Measurements from ENCODE around the gene DPP6.
A peak's percentile ranks its signal among the peaks of the same experiment; 100 is the strongest.

Gene DPP6

GRCh38 chr7:154497751-154498150 is 445.6 kb downstream of the DPP6 start:
- Histone ChIP-seq H3K9me3 (ENCODE audit: severe bottlenecking) (peaks cover 14% of the 10 kb centered on the region), H3K27me3 (ENCODE audit: insufficient read depth, low read depth, severe bottlenecking) (no peaks in the 10 kb centered on the region), H3K36me3 (no peaks in the 10 kb centered on the region), H3K27ac (no peak overlapping the region), H3K4me3 (ENCODE audit: low read depth, low read length) (no peak overlapping the region)
- DNase-seq, result no peak
- TF ChIP-seq CTCF (IDR thresholded peaks at IDR 0.05; ENCODE audit: low read depth, low read length), result no peak

DNA sequence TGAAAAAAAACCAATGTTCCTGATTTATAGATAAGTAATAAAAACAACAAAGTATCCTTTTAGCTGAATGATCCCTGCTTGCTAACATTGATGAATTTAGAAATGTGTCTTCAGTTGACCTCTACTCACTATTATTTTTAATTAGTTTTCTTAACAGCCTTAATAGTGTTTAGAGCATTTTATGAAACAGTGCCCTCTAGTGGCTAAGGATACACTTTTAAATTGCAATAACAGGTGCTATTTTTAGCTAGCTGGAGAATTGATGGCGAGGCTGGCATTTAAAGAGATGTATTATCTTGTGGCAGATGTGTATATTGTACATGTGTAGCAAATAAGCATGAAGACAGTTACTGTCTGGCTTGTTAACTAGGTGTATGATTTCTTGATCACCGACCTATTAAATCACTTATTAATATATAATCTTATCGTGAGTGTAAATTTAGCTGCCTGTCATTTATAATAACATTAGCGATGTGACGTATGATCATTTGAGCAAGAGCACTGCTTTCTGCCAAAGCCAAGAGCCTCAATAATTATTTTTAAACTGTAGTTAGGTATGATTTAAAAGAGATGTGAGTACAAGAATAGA is 451.9 kb downstream of the DPP6 start:
- peaks cover 18% of the 10 kb centered on the region for H3K9me3 ChIP-seq (ENCODE audit: severe bottlenecking)
- peak; percentile 9; the same call in 1 of the 2 replicates for TF ChIP-seq CTCF (IDR thresholded peaks at IDR 0.05; ENCODE audit: low read depth, low read length)
- no peaks in the 10 kb centered on the region for H3K27me3 ChIP-seq (ENCODE audit: insufficient read depth, low read depth, severe bottlenecking)
- no peak overlapping the region for H3K27ac ChIP-seq
- DNase-seq, result no peak
- no peak overlapping the region for H3K4me3 ChIP-seq (ENCODE audit: low read depth, low read length)
- no peaks in the 10 kb centered on the region for H3K36me3 ChIP-seq

DNA sequence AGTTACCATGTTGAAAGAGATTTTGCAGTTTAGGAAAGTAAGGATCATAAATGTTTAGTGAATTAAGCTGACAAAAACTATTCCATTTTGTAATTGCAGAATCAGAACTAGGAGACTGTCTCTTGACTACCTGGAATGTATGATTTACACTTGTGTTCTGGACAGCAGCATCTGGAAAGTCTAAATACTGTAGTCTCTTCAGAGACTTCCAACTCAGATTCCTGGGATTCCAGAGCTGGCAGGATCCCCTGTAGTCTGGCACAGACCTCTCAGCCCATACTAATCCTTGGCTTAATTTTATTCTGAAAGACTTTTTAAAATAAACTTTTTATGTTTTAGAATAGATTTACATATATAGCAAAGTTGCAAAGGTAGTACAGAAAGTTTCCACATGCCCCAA is 452.7 kb downstream of the DPP6 start:
- H3K27me3 ChIP-seq (ENCODE audit: insufficient read depth, low read depth, severe bottlenecking), result no peaks in the 10 kb centered on the region

DNA sequence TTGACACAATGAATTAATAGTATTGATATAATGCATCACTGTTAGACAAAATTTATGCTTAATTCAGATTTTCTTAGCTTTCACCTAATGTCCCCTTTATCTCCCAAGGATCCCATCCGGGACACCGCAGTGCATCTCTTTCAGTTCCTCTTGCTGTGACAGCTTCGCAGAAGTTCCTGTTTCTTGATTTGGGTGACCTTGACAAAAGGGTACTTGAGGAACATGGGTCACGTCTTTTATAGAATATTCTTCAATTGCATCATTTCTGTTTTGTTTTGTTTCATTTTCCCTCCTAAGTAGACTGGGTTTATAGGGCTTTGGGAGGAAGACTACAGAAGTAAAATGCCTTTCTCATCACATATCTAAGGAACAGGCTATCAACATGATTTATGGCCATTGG is 453.2 kb downstream of the DPP6 start:
- TF ChIP-seq CTCF (IDR thresholded peaks at IDR 0.05; ENCODE audit: low read depth, low read length), result no peak
- no peak overlapping the region for H3K4me3 ChIP-seq (ENCODE audit: low read depth, low read length)
- no peak overlapping the region for H3K27ac ChIP-seq
- DNase-seq, result no peak
- H3K27me3 ChIP-seq (ENCODE audit: insufficient read depth, low read depth, severe bottlenecking), result no peaks in the 10 kb centered on the region
- no peaks in the 10 kb centered on the region for H3K36me3 ChIP-seq
- H3K9me3 ChIP-seq (ENCODE audit: severe bottlenecking), result peaks cover 18% of the 10 kb centered on the region

More for the DNA sequence above, 452.7 kb downstream of the DPP6 start:
- Histone ChIP-seq H3K4me3 (ENCODE audit: low read depth, low read length) (no peak overlapping the region), H3K27ac (no peak overlapping the region), H3K9me3 (ENCODE audit: severe bottlenecking) (peaks cover 18% of the 10 kb centered on the region), H3K36me3 (no peaks in the 10 kb centered on the region)
- no peak for DNase-seq
- no peak for TF ChIP-seq CTCF (IDR thresholded peaks at IDR 0.05; ENCODE audit: low read depth, low read length)

GRCh38 chr7:154509192-154509591 is 457.0 kb downstream of the DPP6 start:
- Histone ChIP-seq H3K27ac (no peak overlapping the region), H3K36me3 (no peaks in the 10 kb centered on the region), H3K4me3 (ENCODE audit: low read depth, low read length) (no peak overlapping the region), H3K27me3 (ENCODE audit: insufficient read depth, low read depth, severe bottlenecking) (no peaks in the 10 kb centered on the region), H3K9me3 (ENCODE audit: severe bottlenecking) (peaks cover 4% of the 10 kb centered on the region)
- TF ChIP-seq CTCF (IDR thresholded peaks at IDR 0.05; ENCODE audit: low read depth, low read length), result no peak
- DNase-seq, result no peak
